AG04450 (cell line): Measurements from ENCODE around the gene PTH1R. TPM values are rescaled to one million over a fixed set of nuclear protein-coding genes. Genes with fewer than 3 reads are reported as not detected.

ENCODE experiments used
- CTCF ChIA-PET: fragments of 300-600, 350-600 bp; formaldehyde crosslinking; extraction: SDS; loops from one replicate; lab custom pipeline; 2022; ENCODE audit warnings: antibody characterized with exemption, inconsistent platforms; lab: Charles Lee
- POLR2A ChIA-PET: fragments of 350-600 bp; formaldehyde crosslinking; extraction: SDS; loops from one replicate; lab custom pipeline; 2021; ENCODE audit warnings: antibody characterized with exemption, inconsistent platforms; lab: Yijun Ruan, JAX
- DNase-seq: peaks from one replicate; pipeline ENCODE4 v3.0.0-alpha.2; 2011; ENCODE audit warnings: low read depth, low spot score
- H3K27ac ChIP-seq: one replicate; pipeline ENCODE4 v1.5.1; 2012; ENCODE audit warnings: low read depth, low read length, control low read depth
- H3K27me3 ChIP-seq: one replicate; pipeline ENCODE4 v1.6.0; 2012; ENCODE audit warnings: low read length; ENCODE audit not compliant: control insufficient read depth, insufficient read depth
- H3K4me3 ChIP-seq: 2 replicates; pipeline ENCODE4 v1.5.1; 2011; ENCODE audit warnings: mild to moderate bottlenecking, low read depth, low read length, control low read depth
- H3K9me3 ChIP-seq: 2 replicates; pipeline ENCODE4 v1.5.1; 2012; ENCODE audit warnings: low read length; ENCODE audit not compliant: control insufficient read depth, insufficient read depth
- polyA plus RNA-seq: library from polyadenylated mRNA; depleted of rRNA; stranded (reverse); fragments of >200 nt; gene quantifications from 2 replicates; pipeline ENCODE4 v1.2.3, GENCODE V29; 2011
- TF ChIP-seq, protein P1 (sequence below): IDR thresholded peaks from 2 replicates; pipeline ENCODE4 v1.5.1; 2011; ENCODE audit warnings: low read depth, low read length, control low read depth, inconsistent platforms

The PTH1R gene
- polyA plus RNA-seq, 1 experiment = 0.05 TPM

DNA sequence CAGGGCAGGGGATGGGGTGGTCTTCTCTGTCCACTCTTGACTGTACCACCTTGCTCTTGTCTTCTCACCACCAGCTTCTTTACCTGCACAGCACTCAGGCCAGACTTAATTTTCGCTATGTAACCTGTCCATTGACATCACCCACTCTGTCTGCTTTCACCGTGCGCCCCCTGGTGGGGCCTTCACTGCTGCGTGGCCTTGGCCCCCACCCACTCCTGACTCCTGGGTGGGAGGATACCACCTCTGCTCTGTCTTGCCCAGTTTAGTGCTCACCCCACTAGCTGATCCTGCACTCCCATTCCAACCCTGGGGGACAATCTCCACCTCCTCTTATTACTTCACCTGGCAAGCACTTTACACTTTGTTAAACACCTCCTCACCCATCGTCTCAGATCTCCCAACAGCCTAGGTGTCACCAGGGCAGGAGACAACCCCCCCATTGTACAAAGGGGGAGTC, 17.7 kb downstream of the PTH1R start:
- no peak for DNase-seq
- Histone ChIP-seq H3K4me3 (no peak overlapping the region), H3K27ac (no peak overlapping the region), H3K27me3 (peaks cover 48% of the 10 kb centered on the region), H3K9me3 (no peaks in the 10 kb centered on the region; the same call in 1 of the 2 replicates)
- POLR2A ChIA-PET = no interaction called here
- CTCF ChIA-PET = interaction anchor here (0.5 to 5.6 kb wide), 24 partner anchors 9 to 406 kb away, joined by 3 to 57 read pairs (median 4); no protein-coding TSS in a partner anchor
- TF ChIP-seq, protein P1, sequence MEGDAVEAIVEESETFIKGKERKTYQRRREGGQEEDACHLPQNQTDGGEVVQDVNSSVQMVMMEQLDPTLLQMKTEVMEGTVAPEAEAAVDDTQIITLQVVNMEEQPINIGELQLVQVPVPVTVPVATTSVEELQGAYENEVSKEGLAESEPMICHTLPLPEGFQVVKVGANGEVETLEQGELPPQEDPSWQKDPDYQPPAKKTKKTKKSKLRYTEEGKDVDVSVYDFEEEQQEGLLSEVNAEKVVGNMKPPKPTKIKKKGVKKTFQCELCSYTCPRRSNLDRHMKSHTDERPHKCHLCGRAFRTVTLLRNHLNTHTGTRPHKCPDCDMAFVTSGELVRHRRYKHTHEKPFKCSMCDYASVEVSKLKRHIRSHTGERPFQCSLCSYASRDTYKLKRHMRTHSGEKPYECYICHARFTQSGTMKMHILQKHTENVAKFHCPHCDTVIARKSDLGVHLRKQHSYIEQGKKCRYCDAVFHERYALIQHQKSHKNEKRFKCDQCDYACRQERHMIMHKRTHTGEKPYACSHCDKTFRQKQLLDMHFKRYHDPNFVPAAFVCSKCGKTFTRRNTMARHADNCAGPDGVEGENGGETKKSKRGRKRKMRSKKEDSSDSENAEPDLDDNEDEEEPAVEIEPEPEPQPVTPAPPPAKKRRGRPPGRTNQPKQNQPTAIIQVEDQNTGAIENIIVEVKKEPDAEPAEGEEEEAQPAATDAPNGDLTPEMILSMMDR = peak; percentile 95

DNA sequence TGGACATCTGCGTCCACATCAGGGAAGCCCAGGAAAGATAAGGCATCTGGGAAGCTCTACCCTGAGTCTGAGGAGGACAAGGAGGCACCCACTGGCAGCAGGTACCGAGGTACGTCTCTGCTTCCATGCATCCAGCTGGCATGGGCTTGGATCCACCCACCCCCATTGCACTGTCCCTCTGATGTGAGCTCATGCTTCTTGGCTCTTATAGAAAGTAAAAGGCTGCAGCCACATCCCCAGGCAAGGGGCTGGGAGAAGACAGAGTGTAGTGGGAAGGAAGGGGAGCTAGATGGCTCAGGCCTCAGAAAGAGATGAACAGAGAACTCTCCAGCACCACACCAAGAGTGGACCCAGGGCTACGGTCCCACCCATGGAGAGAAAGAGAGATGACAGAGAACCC, 18.2 kb downstream of the PTH1R start:
- Histone ChIP-seq H3K27me3 (peaks cover 42% of the 10 kb centered on the region), H3K27ac (no peak overlapping the region), H3K4me3 (no peak overlapping the region), H3K9me3 (no peaks in the 10 kb centered on the region; the same call in 1 of the 2 replicates)
- TF ChIP-seq, protein P1 = no peak
- CTCF ChIA-PET = interaction anchor here (0.5 to 5.6 kb wide), 17 partner anchors 8 to 1687 kb away, joined by 3 to 57 read pairs (median 9); no protein-coding TSS in a partner anchor
- DNase-seq = no peak
- POLR2A ChIA-PET = no interaction called here

DNA sequence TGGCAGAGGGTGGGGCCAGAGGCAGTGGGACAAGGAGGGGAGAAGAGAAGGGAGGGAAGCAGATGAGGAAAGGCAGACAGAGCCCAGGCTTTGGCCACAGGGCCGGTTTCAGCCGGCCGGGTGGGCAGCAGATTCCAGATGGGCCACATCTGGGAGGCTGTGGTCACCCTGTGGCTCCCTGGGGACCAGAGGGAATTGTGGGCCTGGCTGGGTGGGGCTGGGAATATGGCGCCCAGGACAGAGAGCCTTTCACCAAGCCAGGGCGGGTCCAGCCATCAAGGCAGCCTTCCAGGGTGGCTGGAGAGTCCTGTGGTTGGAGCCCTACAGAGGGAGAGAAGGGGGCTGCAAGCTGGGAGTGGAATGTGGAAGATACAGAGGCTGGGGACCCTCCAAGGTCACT, 18.9 kb downstream of the PTH1R start:
- POLR2A ChIA-PET = no interaction called here
- no peak overlapping the region for H3K4me3 ChIP-seq
- no peaks in the 10 kb centered on the region; the same call in 1 of the 2 replicates for H3K9me3 ChIP-seq
- DNase-seq = no peak
- no peak overlapping the region for H3K27ac ChIP-seq
- TF ChIP-seq, protein P1 = no peak
- peaks cover 36% of the 10 kb centered on the region for H3K27me3 ChIP-seq
- CTCF ChIA-PET = interaction anchor here (0.5 to 5.6 kb wide), 12 partner anchors 13 to 1688 kb away, joined by 3 to 57 read pairs (median 12); no protein-coding TSS in a partner anchor

DNA sequence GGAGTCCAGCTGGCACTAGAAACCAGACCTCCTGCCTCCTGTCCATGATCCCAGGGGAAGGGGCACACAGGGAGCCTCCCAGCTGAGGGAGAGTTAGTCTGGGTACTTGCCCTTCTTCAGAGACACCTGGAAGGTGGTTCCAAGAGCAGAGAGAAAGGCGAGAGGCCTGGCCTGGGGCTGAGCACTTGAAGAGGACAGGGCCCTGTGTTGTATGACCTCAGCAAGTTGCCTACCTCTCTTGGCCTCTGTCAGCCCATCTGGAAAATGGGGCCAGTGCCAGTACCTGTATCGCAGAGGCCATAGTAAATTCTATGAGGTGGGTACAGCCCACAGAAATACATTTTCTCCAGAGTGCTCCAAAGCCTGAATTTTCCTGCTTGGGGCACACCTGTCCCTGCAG, 19.5 kb downstream of the PTH1R start:
- CTCF ChIA-PET = interaction anchor here (0.6 to 5.6 kb wide), 3 partner anchors 13 to 834 kb away, joined by 3 to 57 read pairs (median 11); no protein-coding TSS in a partner anchor
- POLR2A ChIA-PET = no interaction called here
- Histone ChIP-seq H3K9me3 (no peaks in the 10 kb centered on the region; the same call in 1 of the 2 replicates), H3K27me3 (peaks cover 31% of the 10 kb centered on the region), H3K27ac (no peak overlapping the region), H3K4me3 (no peak overlapping the region)
- DNase-seq = no peak
- TF ChIP-seq, protein P1 = no peak

GRCh38 chr3:46897829-46898320, 20.4 kb downstream of the PTH1R start:
- CTCF ChIA-PET = interaction anchor here (1.3 kb wide), 1 partner anchor 192 kb away, joined by 4 read pairs; no protein-coding TSS in a partner anchor
- TF ChIP-seq, protein P1 = no peak

More at GRCh38 chr3:46897829-46898320, 20.4 kb downstream of the PTH1R start:
- DNase-seq = no peak
- Histone ChIP-seq H3K4me3 (no peak overlapping the region), H3K27ac (no peak overlapping the region), H3K27me3 (peaks cover 28% of the 10 kb centered on the region), H3K9me3 (no peaks in the 10 kb centered on the region; the same call in 1 of the 2 replicates)
- POLR2A ChIA-PET = no interaction called here
